ENCODE data around the gene SESTD1.

SESTD1 gene

DNA sequence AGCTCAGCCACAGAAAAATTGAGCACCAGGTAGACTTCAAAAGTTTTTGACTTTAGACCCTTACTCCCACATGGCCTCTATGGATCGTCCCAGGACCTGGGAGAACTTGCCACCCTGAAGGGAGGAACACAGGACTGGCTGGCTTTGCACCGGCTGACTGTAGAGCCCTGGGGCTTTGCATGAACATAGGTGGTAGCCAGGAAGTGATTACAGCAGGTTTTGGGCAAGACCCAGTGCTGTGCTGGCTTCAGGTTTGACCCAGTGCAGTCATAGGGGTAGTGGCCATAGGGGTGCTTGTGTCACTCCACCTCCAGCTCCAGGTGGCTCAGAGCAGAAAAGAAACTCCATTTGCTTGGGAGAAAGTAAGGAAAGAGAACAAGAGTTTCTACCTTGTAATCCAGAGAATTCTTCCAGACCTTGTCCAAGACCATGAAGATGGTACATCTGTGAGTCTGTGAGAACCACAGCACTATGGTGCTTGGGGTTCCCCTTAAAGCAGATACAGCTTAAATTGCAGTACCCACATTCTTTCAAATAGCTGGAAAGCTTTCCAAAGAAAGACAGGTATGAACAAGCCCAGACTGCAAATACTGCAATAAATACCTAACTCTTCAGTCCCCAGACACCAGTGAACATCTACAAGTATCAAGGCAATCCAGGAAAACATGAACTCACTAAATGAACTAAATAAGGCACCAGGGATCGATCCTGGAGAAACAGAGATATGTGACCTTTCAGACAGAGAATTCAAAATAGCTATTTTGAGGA is 13.0 kb upstream of the SESTD1 start:
- no peak for DNase-seq (ENCODE audit: low spot score)
- TF ChIP-seq CTCF (IDR thresholded peaks at IDR 0.05; ENCODE audit: borderline replicate concordance, control extremely low read depth, extremely low read depth, insufficient read depth, missing control alignments): no peak
- in situ Hi-C loops (cut with MboI; ENCODE audit: low sequenced_read_pairs, unreplicated experiment): no loop called here

GRCh38 chr2:179275253-179276012 is 10.8 kb upstream of the SESTD1 start:
- TF ChIP-seq CTCF (IDR thresholded peaks at IDR 0.05; ENCODE audit: borderline replicate concordance, control extremely low read depth, extremely low read depth, insufficient read depth, missing control alignments): no peak
- no peak for DNase-seq (ENCODE audit: low spot score)

DNA sequence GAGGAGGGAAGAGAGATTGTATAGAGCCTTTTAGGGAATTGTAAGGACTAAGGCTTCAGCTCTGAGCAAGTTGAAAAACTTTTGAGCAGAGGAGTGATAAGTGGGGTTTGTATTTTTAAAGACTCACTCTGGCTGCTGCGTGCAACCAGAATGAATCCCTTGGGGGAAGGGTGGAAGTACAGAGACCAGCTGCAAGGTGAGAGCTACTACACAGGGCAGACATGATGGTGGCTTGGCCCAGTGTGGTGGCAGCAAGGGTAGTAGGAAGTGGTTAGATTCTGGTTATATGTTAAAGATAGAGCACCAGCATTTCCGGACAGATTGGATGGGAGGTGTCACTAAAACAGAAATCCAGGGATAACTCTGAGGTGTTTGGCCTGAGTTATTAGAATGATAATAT is 10.1 kb upstream of the SESTD1 start:
- DNase-seq (ENCODE audit: low spot score): no peak
- in situ Hi-C loops (cut with MboI; ENCODE audit: low sequenced_read_pairs, unreplicated experiment): no loop called here
- TF ChIP-seq CTCF (IDR thresholded peaks at IDR 0.05; ENCODE audit: borderline replicate concordance, control extremely low read depth, extremely low read depth, insufficient read depth, missing control alignments): no peak

More at GRCh38 chr2:179275253-179276012, 10.8 kb upstream of the SESTD1 start:
- in situ Hi-C loops (cut with MboI; ENCODE audit: low sequenced_read_pairs, unreplicated experiment): no loop called here

DNA sequence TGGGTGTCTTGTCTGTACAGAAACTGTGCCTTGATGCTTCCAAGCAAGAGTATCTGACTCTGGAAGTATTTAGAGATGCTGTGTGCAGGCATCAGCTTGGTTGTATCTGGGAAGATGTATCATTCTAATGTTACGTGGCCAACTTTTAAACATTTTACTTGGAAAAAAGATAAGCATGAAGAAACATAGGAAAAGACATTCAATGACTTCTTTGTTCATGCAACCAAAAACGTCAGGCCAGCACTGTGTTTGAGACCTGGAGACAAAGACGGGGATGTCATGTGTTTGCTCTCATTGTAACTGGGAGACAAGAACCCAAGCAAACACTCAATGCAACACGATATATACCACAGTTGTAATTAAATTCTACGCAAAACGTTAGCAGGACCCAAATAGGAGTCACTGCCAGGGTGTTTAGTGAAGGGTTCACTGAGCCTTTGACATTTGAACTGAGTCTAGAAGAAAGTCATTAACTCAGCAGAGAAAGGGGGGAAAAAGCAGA is 8.9 kb upstream of the SESTD1 start:
- no peak for DNase-seq (ENCODE audit: low spot score)

DNA sequence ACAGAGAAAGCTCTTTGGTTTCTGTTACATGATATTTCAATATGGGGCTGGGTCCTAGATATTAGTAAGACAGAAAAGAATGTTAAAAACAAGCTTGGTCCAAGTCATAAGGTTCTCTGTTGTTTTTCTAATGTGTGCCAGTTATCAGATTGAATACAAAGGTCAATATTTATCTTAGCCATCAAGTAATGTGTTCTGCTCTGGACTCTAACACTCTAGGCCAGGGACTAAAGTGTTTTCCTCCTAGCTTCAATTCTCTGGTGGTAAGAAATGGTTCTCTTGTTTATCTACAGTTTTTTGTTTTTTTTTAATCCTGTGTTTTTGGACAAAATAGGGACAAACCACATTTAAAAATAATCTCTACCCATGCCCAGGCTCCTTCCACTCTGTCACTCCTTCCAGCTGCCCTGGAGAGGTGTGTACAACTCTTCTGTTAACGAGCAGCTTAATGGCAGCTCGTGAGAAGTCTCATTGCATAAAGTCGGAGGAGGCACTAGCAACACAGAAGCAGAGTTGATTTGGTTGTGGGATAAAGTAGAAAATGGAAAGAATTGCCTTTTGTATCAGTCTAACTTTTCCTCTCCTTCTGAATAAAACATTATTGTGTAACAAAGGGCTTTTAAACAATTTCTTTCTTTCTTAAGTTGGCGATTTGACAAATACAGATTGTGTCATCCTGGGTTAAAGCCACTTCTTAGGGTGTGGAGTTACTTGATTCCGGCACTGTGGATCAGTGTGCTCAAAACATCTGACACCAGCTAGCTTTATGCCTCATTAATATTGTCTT is 8.0 kb upstream of the SESTD1 start:
- DNase-seq (ENCODE audit: low spot score): no peak
- no peak for TF ChIP-seq CTCF (IDR thresholded peaks at IDR 0.05; ENCODE audit: borderline replicate concordance, control extremely low read depth, extremely low read depth, insufficient read depth, missing control alignments)
- in situ Hi-C loops (cut with MboI; ENCODE audit: low sequenced_read_pairs, unreplicated experiment): no loop called here

More for the DNA sequence above, 8.9 kb upstream of the SESTD1 start:
- in situ Hi-C loops (cut with MboI; ENCODE audit: low sequenced_read_pairs, unreplicated experiment): no loop called here
- TF ChIP-seq CTCF (IDR thresholded peaks at IDR 0.05; ENCODE audit: borderline replicate concordance, control extremely low read depth, extremely low read depth, insufficient read depth, missing control alignments): no peak

- TF ChIP-seq CTCF (IDR thresholded peaks at IDR 0.05; ENCODE audit: borderline replicate concordance, control extremely low read depth, extremely low read depth, insufficient read depth, missing control alignments): no peak
- in situ Hi-C loops (cut with MboI; ENCODE audit: low sequenced_read_pairs, unreplicated experiment): no loop called here
- no peak for DNase-seq (ENCODE audit: low spot score)
These were observed 6.1 kb upstream of the SESTD1 start for GRCh38 chr2:179270689-179271088.
